KMS-11 (cell line): ENCODE measurements around the gene WDR77.

Experiments
- H2AFZ ChIP-seq: fragments of 200-600 bp; sonication (generic); 2 replicates; pipeline ENCODE4 v1.6.1; 2016; ENCODE audit warnings: antibody characterized with exemption, mixed run types, low read depth
- H3K27ac ChIP-seq: fragments of 200-600 bp; sonication (generic); 2 replicates; pipeline ENCODE4 v1.6.1; 2016; ENCODE audit warnings: mild to moderate bottlenecking, mixed run types
- H3K27me3 ChIP-seq: fragments of 200-600 bp; sonication (generic); 2 replicates; pipeline ENCODE4 v1.6.1; 2017; ENCODE audit warnings: mild to moderate bottlenecking, low read depth, mixed run types, moderate library complexity; ENCODE audit not compliant: insufficient read depth
- H3K36me3 ChIP-seq: fragments of 200-600 bp; sonication (generic); 2 replicates; pipeline ENCODE4 v1.6.1; 2017; ENCODE audit warnings: mild to moderate bottlenecking, mixed run types; ENCODE audit not compliant: insufficient read depth
- H3K4me1 ChIP-seq: fragments of 200-600 bp; sonication (generic); 2 replicates; pipeline ENCODE4 v1.6.1; 2016; ENCODE audit warnings: mild to moderate bottlenecking, low read depth, mixed run types; ENCODE audit not compliant: poor library complexity, severe bottlenecking
- H3K4me2 ChIP-seq: fragments of 200-600 bp; sonication (generic); 2 replicates; pipeline ENCODE4 v1.7.0; 2016; ENCODE audit warnings: mild to moderate bottlenecking, mixed run types
- H3K4me3 ChIP-seq: fragments of 200-600 bp; sonication (generic); IDR thresholded peaks from 2 replicates; pipeline ENCODE4 v1.6.1; 2017; ENCODE audit warnings: low read depth, low read length, mixed read lengths; ENCODE audit not compliant: insufficient read depth
- H3K79me2 ChIP-seq: fragments of 200-600 bp; sonication (generic); 2 replicates; pipeline ENCODE4 v1.6.1; 2016; ENCODE audit warnings: low read depth, mixed run types; ENCODE audit not compliant: insufficient read depth
- H3K9ac ChIP-seq: fragments of 200-600 bp; sonication (generic); 2 replicates; pipeline ENCODE4 v1.6.1; 2016; ENCODE audit warnings: mild to moderate bottlenecking, mixed run types
- H4K20me1 ChIP-seq: fragments of 200-600 bp; sonication (generic); 2 replicates; pipeline ENCODE4 v1.6.1; 2016; ENCODE audit warnings: mild to moderate bottlenecking, mixed run types; ENCODE audit not compliant: insufficient read depth
- CTCF ChIP-seq: fragments of 200-600 bp; sonication (generic); conservative IDR thresholded peaks from 2 replicates; pipeline ENCODE4 v1.6.1; 2017; ENCODE audit warnings: low read depth, mild to moderate bottlenecking, antibody characterized with exemption, low read length, moderate library complexity, mixed read lengths

WDR77 gene

DNA sequence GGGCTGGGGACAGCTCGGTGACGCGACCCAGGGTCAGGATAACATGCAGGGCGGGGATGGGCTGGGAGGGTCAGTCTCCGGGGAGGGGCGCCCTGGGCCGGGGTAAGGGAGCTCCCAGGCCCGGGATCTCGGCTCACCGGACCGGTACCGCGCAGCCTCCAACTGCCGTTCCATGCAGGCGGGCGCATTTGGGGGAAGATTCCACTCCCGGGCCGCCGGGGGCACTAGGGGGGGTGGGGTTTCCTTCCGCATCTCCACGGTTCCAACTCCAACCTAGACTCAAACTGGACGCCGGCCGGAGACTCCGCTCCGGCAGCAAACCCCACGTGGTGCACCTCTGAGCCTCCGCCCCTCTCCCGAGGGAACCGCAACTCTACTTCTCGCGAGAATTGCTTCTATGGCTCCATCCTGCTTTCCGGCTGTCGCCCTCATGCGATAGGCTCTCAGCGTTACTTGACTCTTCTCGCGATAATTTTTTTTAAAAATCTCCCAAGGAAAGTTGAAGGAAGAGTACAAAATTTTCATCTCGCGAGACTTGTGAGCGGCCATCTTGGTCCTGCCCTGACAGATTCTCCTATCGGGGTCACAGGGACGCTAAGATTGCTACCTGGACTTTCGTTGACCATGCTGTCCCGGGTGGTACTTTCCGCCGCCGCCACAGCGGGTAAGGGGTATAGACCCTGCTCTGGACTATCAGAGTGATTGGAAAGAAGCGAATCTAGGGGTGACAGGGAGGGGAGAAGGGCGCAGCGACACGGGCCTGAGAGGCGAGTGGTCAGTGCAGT lies at the start of gene WDR77, which contains the start of gene ATP5PB:
Gene WDR77 (minus strand): TSS at position 339 of the 785 bp plus-strand sequence. CDS start 87 bp downstream, at position 252.
Gene ATP5PB (plus strand): TSS at position 547 of the 785 bp plus-strand sequence. CDS start 78 bp downstream, at position 625.
- Histone ChIP-seq H3K27me3 (no peaks in the 10 kb centered on the region), H3K4me1 (peaks cover 28% of the 10 kb centered on the region), H3K4me2 (peak within 1 kb of the TSS; percentile 84), H3K36me3 (no peaks in the 10 kb centered on the region), H4K20me1 (no peaks in the 10 kb centered on the region), H3K4me3 (peak within 1 kb of the TSS; percentile 78), H3K79me2 (peaks cover 44% of the 10 kb centered on the region), H2AFZ (peak within 1 kb of the TSS; percentile 93; the same call in 1 of the 2 replicates), H3K27ac (peak within 1 kb of the TSS; percentile 48; the same call in 1 of the 2 replicates), H3K9ac (peak within 1 kb of the TSS; percentile 88)
- no peak for TF ChIP-seq CTCF

DNA sequence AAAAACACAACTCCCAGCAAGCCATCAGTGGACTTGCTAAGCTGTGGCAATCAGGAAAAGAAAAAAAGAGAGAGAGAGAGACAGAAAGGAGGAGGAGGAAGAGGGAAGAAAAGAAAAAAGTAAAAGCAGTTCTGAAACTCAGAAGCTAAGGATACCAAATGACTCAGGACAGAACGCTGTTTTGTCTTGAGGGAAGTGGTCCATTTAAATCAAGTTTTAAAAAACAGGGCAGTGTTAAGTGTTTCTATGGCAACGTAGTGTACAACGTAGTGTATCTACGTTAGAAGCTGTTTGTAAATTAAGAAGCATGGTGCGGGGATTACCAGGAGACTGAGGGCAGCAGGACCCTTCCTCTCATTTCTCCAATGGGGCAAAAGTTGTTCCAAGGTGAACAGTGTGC lies 48.5 kb upstream of the WDR77 start:
- H3K9ac ChIP-seq: no peak overlapping the region
- no peaks in the 10 kb centered on the region for H3K79me2 ChIP-seq
- no peak overlapping the region for H2AFZ ChIP-seq
- no peak overlapping the region for H3K4me3 ChIP-seq
- H3K27me3 ChIP-seq: no peaks in the 10 kb centered on the region
- H3K4me1 ChIP-seq: peaks cover 36% of the 10 kb centered on the region
- no peaks in the 10 kb centered on the region for H3K36me3 ChIP-seq
- no peak overlapping the region for H3K27ac ChIP-seq
- H4K20me1 ChIP-seq: no peaks in the 10 kb centered on the region
- H3K4me2 ChIP-seq: peak overlapping the region; percentile 54; the same call in 1 of the 2 replicates
- no peak for TF ChIP-seq CTCF

DNA sequence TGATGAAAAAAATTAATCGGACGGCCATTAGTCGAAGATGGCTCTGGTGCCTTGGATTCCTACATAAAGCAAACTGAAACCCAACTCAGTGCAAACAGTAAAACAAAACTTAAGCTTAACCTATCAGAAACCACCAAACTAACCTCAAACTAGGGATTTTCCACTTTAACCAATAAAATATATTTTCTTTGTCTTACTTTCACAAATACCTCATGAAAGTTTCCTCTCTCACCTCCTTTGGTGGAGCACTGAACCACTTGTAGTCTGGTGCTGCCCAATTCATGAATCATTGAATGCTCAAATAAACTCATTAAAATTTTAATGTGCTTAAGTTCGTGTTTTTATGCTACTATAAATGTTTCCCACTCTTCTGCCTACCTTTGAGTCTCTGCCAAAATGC lies 47.3 kb upstream of the WDR77 start:
- H3K27me3 ChIP-seq: no peaks in the 10 kb centered on the region
- H2AFZ ChIP-seq: no peak overlapping the region
- H4K20me1 ChIP-seq: no peaks in the 10 kb centered on the region
- no peak for TF ChIP-seq CTCF
- H3K4me3 ChIP-seq: no peak overlapping the region
- no peaks in the 10 kb centered on the region for H3K79me2 ChIP-seq
- H3K4me2 ChIP-seq: peak overlapping the region; percentile 61
- H3K27ac ChIP-seq: peak overlapping the region; percentile 39
- H3K4me1 ChIP-seq: peaks cover 36% of the 10 kb centered on the region
- peak overlapping the region; percentile 3; the same call in 1 of the 2 replicates for H3K9ac ChIP-seq
- no peaks in the 10 kb centered on the region for H3K36me3 ChIP-seq

DNA sequence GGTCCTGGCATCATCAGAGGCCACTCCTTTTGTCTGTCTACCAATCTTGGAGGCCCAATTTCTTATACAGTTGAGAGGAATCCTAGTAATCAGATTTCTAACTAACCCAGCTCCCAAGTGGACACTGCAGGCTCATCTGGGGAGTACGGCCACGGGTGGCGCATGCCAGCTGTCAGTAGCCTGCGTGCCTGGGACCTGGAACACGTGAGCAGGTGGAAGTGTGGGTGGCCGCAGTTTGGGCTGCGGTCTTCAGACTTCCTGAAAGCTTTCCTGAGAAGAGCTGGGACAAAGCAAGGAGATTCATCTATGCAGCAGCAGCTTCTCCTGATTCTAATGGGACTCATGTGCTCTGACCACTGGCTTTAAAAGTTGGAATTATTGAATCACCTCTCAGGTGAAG lies 42.0 kb upstream of the WDR77 start:
- Histone ChIP-seq H3K27ac (no peak overlapping the region), H3K9ac (no peak overlapping the region), H3K79me2 (no peaks in the 10 kb centered on the region), H3K4me1 (peaks cover 10% of the 10 kb centered on the region), H3K36me3 (no peaks in the 10 kb centered on the region), H4K20me1 (no peaks in the 10 kb centered on the region), H3K4me2 (no peak overlapping the region), H3K27me3 (no peaks in the 10 kb centered on the region), H3K4me3 (no peak overlapping the region), H2AFZ (no peak overlapping the region)
- no peak for TF ChIP-seq CTCF
